Panc1 (cell line): ENCODE results near the gene RMND5B. TPM values are rescaled to one million over a fixed set of nuclear protein-coding genes. Genes with fewer than 3 reads are reported as not detected.

Source experiments
- ATAC-seq: fragments of 200-7000 bp; cut with Tn5 transposase; 2 replicates; pipeline ENCODE4 v1.9.1; 2020; ENCODE audit warnings: mild to moderate bottlenecking, moderate library complexity
- BruUV-seq: library from RNA; stranded (reverse); fragments of 400-500 nt; replicated peaks from 2 replicates; lab custom pipeline; 2021; lab: Mats Ljungman, UMichigan
- CTCF ChIA-PET: fragments of 300-600 bp; sonication (Branson Sonifier 250); formaldehyde crosslinking; loops from one replicate; lab custom pipeline; 2022; ENCODE audit warnings: antibody characterized with exemption; lab: Charles Lee
- POLR2A ChIA-PET: fragments of 300-600 bp; sonication (Branson Sonifier 250); formaldehyde crosslinking; loops from one replicate; lab custom pipeline; 2022; ENCODE audit warnings: antibody characterized with exemption; lab: Charles Lee
- DNase-seq: peaks from one replicate; pipeline ENCODE4 v3.0.0-alpha.2; 2010; ENCODE audit warnings: low read depth, low spot score
- H3K27ac ChIP-seq: 2 replicates; pipeline ENCODE4 v1.5.1; 2011; ENCODE audit warnings: mild to moderate bottlenecking, low read length, inconsistent platforms
- H3K27me3 ChIP-seq: fragments of 200-500 bp; sonication (Bioruptor generic); 2 replicates; pipeline ENCODE4 v1.6.0; 2014; ENCODE audit warnings: low read length, inconsistent platforms; ENCODE audit not compliant: control insufficient read depth, insufficient read depth
- H3K36me3 ChIP-seq: fragments of 200-500 bp; sonication (Bioruptor generic); 2 replicates; pipeline ENCODE4 v1.5.1; 2014; ENCODE audit warnings: inconsistent platforms, mild to moderate bottlenecking, low read length, moderate library complexity; ENCODE audit not compliant: control insufficient read depth, insufficient read depth
- H3K4me1 ChIP-seq: 2 replicates; pipeline ENCODE4 v1.5.1; 2011; ENCODE audit warnings: inconsistent platforms, mild to moderate bottlenecking, low read length, moderate library complexity; ENCODE audit not compliant: control insufficient read depth, insufficient read depth
- H3K4me3 ChIP-seq, 2 experiments: 2 replicates each; pipeline ENCODE4 v1.5.1; 2011 to 2012; ENCODE audit warnings: low read depth in 2 of 2, low read length in 2 of 2, mild to moderate bottlenecking in 2 of 2, inconsistent platforms in 1 of 2, moderate library complexity in 1 of 2
- H3K9me3 ChIP-seq: fragments of 200-500 bp; sonication (Bioruptor generic); 2 replicates; pipeline ENCODE4 v1.5.1; 2014; ENCODE audit warnings: low read depth, mild to moderate bottlenecking, inconsistent platforms, low read length, moderate library complexity; ENCODE audit not compliant: control insufficient read depth, insufficient read depth
- POLR2AphosphoS5 ChIP-seq: IDR thresholded peaks from 2 replicates; pipeline ENCODE4 v1.6.1; 2012; ENCODE audit warnings: mild to moderate bottlenecking, low read depth, low read length, moderate library complexity
- SIN3A ChIP-seq: IDR thresholded peaks from 2 replicates; pipeline ENCODE4 v1.6.1; 2012; ENCODE audit warnings: low read depth, mild to moderate bottlenecking, low read length, moderate library complexity, borderline replicate concordance; ENCODE audit not compliant: insufficient read depth
- TCF7L2 ChIP-seq: IDR thresholded peaks from 2 replicates; pipeline ENCODE4 v1.6.1; 2011; ENCODE audit warnings: mild to moderate bottlenecking, low read depth, low read length, inconsistent platforms
- in situ Hi-C: cut with HindIII; loops from 2 replicates; pipeline ENCODE4 v1.10.0; 2016; ENCODE audit warnings: low sequenced_read_pairs, low pct_unique_long_range_greater_than_20kb
- intact Hi-C: fragments of 100-400 bp; cut with micrococcal nuclease; formaldehyde crosslinking; loops from one replicate; pipeline ENCODE4 v1.10.0; 2022; ENCODE audit not compliant: unreplicated experiment
- total RNA-seq: library from RNA; stranded (reverse); gene quantifications from one replicate; pipeline ENCODE4 v1.2.1, GENCODE V29; 2021; ENCODE audit not compliant: unreplicated experiment
- TF ChIP-seq, protein P1 (sequence below), 2 experiments: IDR thresholded peaks; 2 replicates each; pipeline ENCODE4 v1.6.1; 2011 to 2012; ENCODE audit warnings: low read depth in 2 of 2, control low read depth in 1 of 2, low read length in 1 of 2, mild to moderate bottlenecking in 1 of 2, moderate library complexity in 1 of 2; ENCODE audit not compliant: insufficient read depth in 1 of 2
- TF ChIP-seq, protein P2 (sequence below): fragments of 450-650 bp; IDR thresholded peaks from 2 replicates; pipeline ENCODE4 v1.5.1; 2017; ENCODE audit warnings: mild to moderate bottlenecking

Gene RMND5B
- total RNA-seq, 1 experiment from 2014 or later = 40.8 TPM

DNA sequence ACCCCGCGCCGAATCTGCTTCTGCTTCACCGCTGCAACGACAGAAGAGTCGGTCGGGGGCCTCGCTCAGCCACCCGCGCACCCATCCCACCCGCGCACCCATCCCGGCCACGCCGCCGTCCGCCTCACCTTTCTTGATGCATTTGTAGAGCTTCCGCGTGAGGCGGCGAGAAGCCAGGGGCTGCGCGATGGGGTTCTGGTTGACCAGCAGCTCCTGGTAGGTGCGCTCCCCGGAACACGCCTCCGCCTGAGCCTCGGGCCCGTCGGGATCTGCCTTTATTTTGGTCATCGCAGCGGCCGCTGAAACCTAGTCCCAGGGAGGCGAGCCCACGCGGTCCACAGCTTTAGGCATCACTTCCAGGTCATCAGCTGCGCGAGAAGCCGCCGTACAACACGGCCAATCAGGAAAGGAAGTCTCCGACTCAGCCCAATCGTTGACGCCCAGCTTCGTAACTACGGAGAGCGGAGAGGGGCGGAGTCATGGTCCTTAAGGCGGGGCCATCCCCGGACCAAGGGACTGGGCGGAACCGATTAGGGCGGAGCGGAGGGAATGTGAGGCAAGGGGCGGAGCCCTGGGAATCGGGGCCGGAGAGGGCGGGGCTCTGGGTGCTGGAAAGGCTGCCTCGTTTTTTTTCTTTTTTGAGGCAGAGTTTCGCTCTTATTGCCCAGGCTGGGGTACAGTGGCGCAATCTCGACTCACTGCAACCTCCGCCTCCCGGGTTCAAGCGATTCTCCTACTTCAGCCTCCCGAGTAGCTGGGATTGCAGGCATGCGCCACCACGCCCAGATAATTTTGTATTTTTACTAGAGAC, 22.9 kb downstream of the RMND5B start, which contains the start of gene NHP2:
NHP2 (minus strand) TSS at position 356 of the 811 bp plus-strand sequence; CDS start at position 288, 68 bp downstream.
- Histone ChIP-seq H3K36me3 (peaks cover 6% of the 10 kb centered on the region), H3K4me3 (peak within 1 kb of the TSS; percentile 84 to 97), H3K9me3 (no peaks in the 10 kb centered on the region), H3K27ac (peak within 1 kb of the TSS; percentile 89), H3K4me1 (peaks cover 13% of the 10 kb centered on the region), H3K27me3 (no peaks in the 10 kb centered on the region)
- intact Hi-C loops = no loop called here
- ATAC-seq (peak; percentile 98), DNase-seq (peak; percentile 97)
- ChIA-PET CTCF (interaction anchor here (1.3 kb wide), 1 partner anchor 78 kb away, joined by 7 read pairs; no protein-coding TSS in a partner anchor), POLR2A (interaction anchor here (0.5 to 0.8 kb wide), 3 partner anchors 17 to 29 kb away, joined by 3 to 4 read pairs (median 4); no protein-coding TSS in a partner anchor)
- in situ Hi-C loops = no loop called here
- no peak; the same call in none of the 2 replicates for TF ChIP-seq SIN3A
- TF ChIP-seq, protein P1, sequence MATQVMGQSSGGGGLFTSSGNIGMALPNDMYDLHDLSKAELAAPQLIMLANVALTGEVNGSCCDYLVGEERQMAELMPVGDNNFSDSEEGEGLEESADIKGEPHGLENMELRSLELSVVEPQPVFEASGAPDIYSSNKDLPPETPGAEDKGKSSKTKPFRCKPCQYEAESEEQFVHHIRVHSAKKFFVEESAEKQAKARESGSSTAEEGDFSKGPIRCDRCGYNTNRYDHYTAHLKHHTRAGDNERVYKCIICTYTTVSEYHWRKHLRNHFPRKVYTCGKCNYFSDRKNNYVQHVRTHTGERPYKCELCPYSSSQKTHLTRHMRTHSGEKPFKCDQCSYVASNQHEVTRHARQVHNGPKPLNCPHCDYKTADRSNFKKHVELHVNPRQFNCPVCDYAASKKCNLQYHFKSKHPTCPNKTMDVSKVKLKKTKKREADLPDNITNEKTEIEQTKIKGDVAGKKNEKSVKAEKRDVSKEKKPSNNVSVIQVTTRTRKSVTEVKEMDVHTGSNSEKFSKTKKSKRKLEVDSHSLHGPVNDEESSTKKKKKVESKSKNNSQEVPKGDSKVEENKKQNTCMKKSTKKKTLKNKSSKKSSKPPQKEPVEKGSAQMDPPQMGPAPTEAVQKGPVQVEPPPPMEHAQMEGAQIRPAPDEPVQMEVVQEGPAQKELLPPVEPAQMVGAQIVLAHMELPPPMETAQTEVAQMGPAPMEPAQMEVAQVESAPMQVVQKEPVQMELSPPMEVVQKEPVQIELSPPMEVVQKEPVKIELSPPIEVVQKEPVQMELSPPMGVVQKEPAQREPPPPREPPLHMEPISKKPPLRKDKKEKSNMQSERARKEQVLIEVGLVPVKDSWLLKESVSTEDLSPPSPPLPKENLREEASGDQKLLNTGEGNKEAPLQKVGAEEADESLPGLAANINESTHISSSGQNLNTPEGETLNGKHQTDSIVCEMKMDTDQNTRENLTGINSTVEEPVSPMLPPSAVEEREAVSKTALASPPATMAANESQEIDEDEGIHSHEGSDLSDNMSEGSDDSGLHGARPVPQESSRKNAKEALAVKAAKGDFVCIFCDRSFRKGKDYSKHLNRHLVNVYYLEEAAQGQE (IDR thresholded peaks at IDR 0.05; ENCODE audit: insufficient read depth in 1 of 2, low read depth in 2 of 2, low read length in 1 of 2) = peak in 1 of 2 experiments; percentile 24; a peak in 1 of 4 replicates
- TF ChIP-seq POLR2AphosphoS5 = 0 out of 2 replicates have a peak, but pooled peaks have one; percentile 56
- no peak for TF ChIP-seq TCF7L2
- BruUV-seq = no TSS peak

DNA sequence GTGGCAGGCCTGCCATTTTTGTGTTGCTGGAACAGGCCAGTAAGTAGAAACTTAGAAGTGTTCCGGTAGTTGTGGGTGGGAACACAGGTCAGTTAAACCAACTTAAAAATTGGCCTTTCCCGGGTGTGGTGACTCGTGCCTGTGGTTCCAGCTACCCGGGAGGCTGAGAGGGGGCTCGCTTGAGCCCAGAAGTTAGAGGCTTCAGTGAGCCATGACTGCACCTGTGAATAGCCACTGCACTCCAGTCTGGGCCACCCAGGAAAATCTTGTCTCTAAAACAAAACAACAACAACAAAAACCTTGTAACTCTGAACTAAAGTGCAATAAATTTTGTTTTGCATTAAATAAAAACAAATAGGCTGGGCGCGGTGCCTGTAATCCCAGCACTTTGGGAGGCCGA, 24.3 kb downstream of the RMND5B start:
- intact Hi-C loops = no loop called here
- H3K27ac ChIP-seq = peak overlapping the region; percentile 70; the same call in 1 of the 2 replicates
- ATAC-seq (no peak), DNase-seq (no peak)
- ChIA-PET CTCF (no interaction called here), POLR2A (interaction anchor here (1.1 kb wide), 1 partner anchor 49 kb away, joined by 3 read pairs; the partner anchor contains the start of gene HNRNPAB)
- no peaks in the 10 kb centered on the region for H3K9me3 ChIP-seq
- H3K4me3 ChIP-seq = peak overlapping the region; percentile 84 to 97
- peaks cover 6% of the 10 kb centered on the region for H3K36me3 ChIP-seq
- TF ChIP-seq SIN3A (no peak), TCF7L2 (no peak), POLR2AphosphoS5 (no peak)
- TF ChIP-seq, protein P1 (IDR thresholded peaks at IDR 0.05; ENCODE audit: insufficient read depth in 1 of 2, low read depth in 2 of 2, low read length in 1 of 2) = no peak
- TF ChIP-seq, protein P2, sequence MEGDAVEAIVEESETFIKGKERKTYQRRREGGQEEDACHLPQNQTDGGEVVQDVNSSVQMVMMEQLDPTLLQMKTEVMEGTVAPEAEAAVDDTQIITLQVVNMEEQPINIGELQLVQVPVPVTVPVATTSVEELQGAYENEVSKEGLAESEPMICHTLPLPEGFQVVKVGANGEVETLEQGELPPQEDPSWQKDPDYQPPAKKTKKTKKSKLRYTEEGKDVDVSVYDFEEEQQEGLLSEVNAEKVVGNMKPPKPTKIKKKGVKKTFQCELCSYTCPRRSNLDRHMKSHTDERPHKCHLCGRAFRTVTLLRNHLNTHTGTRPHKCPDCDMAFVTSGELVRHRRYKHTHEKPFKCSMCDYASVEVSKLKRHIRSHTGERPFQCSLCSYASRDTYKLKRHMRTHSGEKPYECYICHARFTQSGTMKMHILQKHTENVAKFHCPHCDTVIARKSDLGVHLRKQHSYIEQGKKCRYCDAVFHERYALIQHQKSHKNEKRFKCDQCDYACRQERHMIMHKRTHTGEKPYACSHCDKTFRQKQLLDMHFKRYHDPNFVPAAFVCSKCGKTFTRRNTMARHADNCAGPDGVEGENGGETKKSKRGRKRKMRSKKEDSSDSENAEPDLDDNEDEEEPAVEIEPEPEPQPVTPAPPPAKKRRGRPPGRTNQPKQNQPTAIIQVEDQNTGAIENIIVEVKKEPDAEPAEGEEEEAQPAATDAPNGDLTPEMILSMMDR = no peak
- in situ Hi-C loops = no loop called here
- H3K4me1 ChIP-seq = peaks cover 13% of the 10 kb centered on the region
- no TSS peak for BruUV-seq
- no peaks in the 10 kb centered on the region for H3K27me3 ChIP-seq
